Osteoblast (primary cell): Measurements from ENCODE around the gene SLC7A6. TPM values are rescaled to one million over a fixed set of nuclear protein-coding genes. Genes with fewer than 3 reads are reported as not detected.

ENCODE experiments used
- DNase-seq: peaks from one replicate; pipeline ENCODE4 v3.0.0; 2011; ENCODE audit warnings: low spot score, mixed read lengths; ENCODE audit not compliant: insufficient read length; ENCODE audit errors: missing footprints
- H2AFZ ChIP-seq: 2 replicates; pipeline ENCODE4 v1.6.0; 2011; ENCODE audit warnings: mild to moderate bottlenecking, low read length
- H3K27ac ChIP-seq: 2 replicates; pipeline ENCODE4 v1.5.1; 2011; ENCODE audit warnings: mild to moderate bottlenecking, low read depth, low read length, moderate library complexity
- H3K27me3 ChIP-seq: 2 replicates; pipeline ENCODE4 v1.6.0; 2012; ENCODE audit warnings: mild to moderate bottlenecking, control low read depth, inconsistent platforms, low read length, moderate library complexity; ENCODE audit not compliant: insufficient read depth
- H3K36me3 ChIP-seq: 2 replicates; pipeline ENCODE4 v1.5.1; 2011; ENCODE audit warnings: mild to moderate bottlenecking, low read length, control low read depth, moderate library complexity; ENCODE audit not compliant: insufficient read depth
- H3K4me1 ChIP-seq: 2 replicates; pipeline ENCODE4 v1.5.1; 2011; ENCODE audit warnings: mild to moderate bottlenecking, low read length, control low read depth, moderate library complexity; ENCODE audit not compliant: insufficient read depth
- H3K4me2 ChIP-seq: 2 replicates; pipeline ENCODE4 v1.6.0; 2011; ENCODE audit warnings: mild to moderate bottlenecking, low read length; ENCODE audit not compliant: insufficient read depth
- H3K4me3 ChIP-seq: fragments of 200-600 bp; sonication (generic); 3 replicates; pipeline ENCODE4 v1.5.1; 2012; ENCODE audit warnings: mild to moderate bottlenecking, low read length, inconsistent platforms; ENCODE audit not compliant: insufficient read depth
- H3K79me2 ChIP-seq: 2 replicates; pipeline ENCODE4 v1.6.0; 2012; ENCODE audit warnings: mild to moderate bottlenecking, low read length, control low read depth, inconsistent platforms; ENCODE audit not compliant: insufficient read depth
- H3K9me3 ChIP-seq: 2 replicates; pipeline ENCODE4 v1.5.1; 2011; ENCODE audit warnings: low read depth, low read length, control low read depth
- H4K20me1 ChIP-seq: 2 replicates; pipeline ENCODE4 v1.6.0; 2012; ENCODE audit warnings: mild to moderate bottlenecking, low read length, control low read depth; ENCODE audit not compliant: insufficient read depth
- CTCF ChIP-seq: IDR thresholded peaks from 2 replicates; pipeline ENCODE4 v1.5.1; 2011; ENCODE audit warnings: mild to moderate bottlenecking, low read depth, low read length, moderate library complexity; ENCODE audit errors: extremely low read depth
- total RNA-seq: library from RNA; depleted of rRNA; stranded (reverse); fragments of >200 nt; gene quantifications from 2 replicates; pipeline ENCODE4 v1.2.3, GENCODE V29; 2012

The SLC7A6 gene
- total RNA-seq, 1 donor: 36.9 TPM

DNA sequence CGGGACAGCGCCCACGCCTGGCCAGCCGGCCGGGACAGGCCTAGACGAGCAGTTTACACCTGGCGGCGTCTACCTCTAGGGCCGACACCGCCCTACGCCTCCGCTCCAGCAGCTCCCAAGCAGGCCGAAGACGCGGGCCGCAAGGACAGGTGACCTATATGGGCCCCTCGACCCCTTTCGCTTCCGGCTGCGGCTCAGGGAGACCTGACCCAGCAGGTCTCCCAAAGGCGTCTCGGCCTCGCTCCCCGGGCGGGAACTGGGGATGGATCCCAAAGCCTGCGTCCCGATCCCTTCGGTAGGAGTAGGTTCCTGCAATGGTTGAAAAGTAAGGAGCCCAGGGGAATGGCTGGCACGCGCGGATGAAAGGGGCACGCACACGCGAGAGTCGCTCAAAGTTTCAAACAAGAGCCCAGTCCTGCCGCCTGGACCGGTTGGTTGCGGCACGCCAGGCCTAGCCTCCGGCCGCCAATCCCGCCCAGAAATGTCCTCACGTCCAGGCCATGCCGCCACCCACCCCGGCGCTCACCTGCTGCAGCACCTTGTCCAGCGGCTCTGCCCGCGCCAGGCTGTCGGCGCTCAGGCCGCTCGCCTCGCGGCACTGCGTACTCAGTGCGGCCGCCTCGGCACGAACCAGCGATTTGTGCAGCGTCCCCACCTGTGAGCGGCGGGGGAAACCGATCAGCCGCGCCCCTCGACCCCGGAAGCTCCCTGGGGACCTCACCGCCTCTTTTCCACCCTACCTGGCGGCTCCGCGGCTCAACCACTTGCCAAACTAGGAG, 29.0 kb upstream of the SLC7A6 start:
- peak; percentile 18 for DNase-seq
- TF ChIP-seq CTCF: no peak

DNA sequence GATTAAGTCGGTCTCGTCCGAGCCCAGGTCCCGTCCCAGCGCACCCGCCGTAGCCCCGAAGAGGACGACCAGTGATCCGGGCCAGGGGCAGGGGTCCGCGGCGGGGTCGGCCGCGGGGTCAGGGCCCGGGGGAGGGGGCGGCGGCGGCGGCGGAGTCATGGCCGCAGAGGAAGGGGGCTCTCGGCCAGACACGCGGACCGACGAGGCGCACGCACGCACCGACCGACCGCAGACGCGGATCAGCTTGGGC, 28.5 kb upstream of the SLC7A6 start, which contains the start of gene ESRP2:
ESRP2 (minus strand) TSS at position 241 of the 250 bp plus-strand sequence; CDS start at position 159, 82 bp downstream.
- TF ChIP-seq CTCF: no peak
- H3K4me1 ChIP-seq: peaks cover 15% of the 10 kb centered on the region
- no peaks in the 10 kb centered on the region for H3K27me3 ChIP-seq
- H4K20me1 ChIP-seq: no peaks in the 10 kb centered on the region
- peak within 1 kb of the TSS; percentile 86 for H2AFZ ChIP-seq
- H3K36me3 ChIP-seq: no peaks in the 10 kb centered on the region
- H3K4me2 ChIP-seq: peak within 1 kb of the TSS; percentile 78
- peak within 1 kb of the TSS; percentile 76 for H3K4me3 ChIP-seq
- H3K79me2 ChIP-seq: no peaks in the 10 kb centered on the region
- H3K27ac ChIP-seq: peak within 1 kb of the TSS; percentile 69
- no peak for DNase-seq
- H3K9me3 ChIP-seq: no peaks in the 10 kb centered on the region

More for the DNA sequence above, 29.0 kb upstream of the SLC7A6 start:
- H3K27ac ChIP-seq: no peak overlapping the region
- H3K4me2 ChIP-seq: no peak overlapping the region
- H3K27me3 ChIP-seq: no peaks in the 10 kb centered on the region
- no peak overlapping the region for H3K4me3 ChIP-seq
- H3K4me1 ChIP-seq: peaks cover 15% of the 10 kb centered on the region
- H4K20me1 ChIP-seq: no peaks in the 10 kb centered on the region
- H3K79me2 ChIP-seq: no peaks in the 10 kb centered on the region
- H3K9me3 ChIP-seq: no peaks in the 10 kb centered on the region
- H3K36me3 ChIP-seq: no peaks in the 10 kb centered on the region
- H2AFZ ChIP-seq: no peak overlapping the region

- Histone ChIP-seq H3K27ac (peak overlapping the region; percentile 69), H3K79me2 (no peaks in the 10 kb centered on the region), H3K27me3 (no peaks in the 10 kb centered on the region), H3K4me1 (peaks cover 15% of the 10 kb centered on the region), H3K4me2 (peak overlapping the region; percentile 78), H3K4me3 (peak overlapping the region; percentile 76), H2AFZ (peak overlapping the region; percentile 86), H3K36me3 (no peaks in the 10 kb centered on the region), H4K20me1 (no peaks in the 10 kb centered on the region), H3K9me3 (no peaks in the 10 kb centered on the region)
- no peak for TF ChIP-seq CTCF
- DNase-seq: peak; percentile 72
Observed at GRCh38 chr16:68236137-68236825, 28.0 kb upstream of the SLC7A6 start.

DNA sequence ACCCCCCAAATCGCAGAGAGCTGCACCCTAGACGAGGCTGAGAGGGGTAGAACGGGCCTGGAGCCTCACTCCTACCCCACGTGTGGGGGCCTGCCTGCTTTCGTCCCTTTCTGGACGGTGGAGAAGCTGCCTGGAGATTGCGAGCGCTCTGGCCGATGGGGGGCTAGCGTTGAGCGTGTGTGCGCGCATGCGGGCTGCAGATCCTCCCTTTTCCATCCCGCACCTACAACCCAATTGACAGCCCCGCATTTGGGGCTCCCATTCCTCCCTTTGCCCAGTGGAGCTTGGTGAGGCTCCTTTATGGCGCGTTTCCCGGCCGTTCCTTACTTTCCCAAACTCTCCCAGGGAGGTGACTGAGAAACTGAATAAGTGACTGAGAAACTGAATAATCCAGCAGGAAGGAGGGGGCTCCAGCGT, 27.5 kb upstream of the SLC7A6 start:
- no peaks in the 10 kb centered on the region for H3K36me3 ChIP-seq
- DNase-seq: no peak
- no peaks in the 10 kb centered on the region for H3K79me2 ChIP-seq
- peaks cover 15% of the 10 kb centered on the region for H3K4me1 ChIP-seq
- peak overlapping the region; percentile 69 for H3K27ac ChIP-seq
- H3K27me3 ChIP-seq: no peaks in the 10 kb centered on the region
- peak overlapping the region; percentile 86 for H2AFZ ChIP-seq
- no peaks in the 10 kb centered on the region for H4K20me1 ChIP-seq
- H3K9me3 ChIP-seq: no peaks in the 10 kb centered on the region
- TF ChIP-seq CTCF: no peak
- peak overlapping the region; percentile 76 for H3K4me3 ChIP-seq
- peak overlapping the region; percentile 78 for H3K4me2 ChIP-seq
